Gastroesophageal sphincter (tissue), 3 donors: ENCODE results near the gene USP46.

Experiments used
- CTCF ChIP-seq, 4 experiments: fragments of 200-600 bp in 2 of 4; fragments of 450-650 bp in 2 of 4; sonication (generic) in 1 of 4; IDR thresholded peaks; one replicate each; pipeline ENCODE4 v1.5.1; 2017 to 2019; ENCODE audit warnings: antibody characterized with exemption in 4 of 4, mild to moderate bottlenecking in 2 of 4, moderate library complexity in 2 of 4
- POLR2A ChIP-seq, 2 donors: fragments of 450-650 bp; IDR thresholded peaks; one replicate each; pipeline ENCODE4 v1.6.1; 2017; ENCODE audit warnings: antibody characterized with exemption in 2 of 2, mild to moderate bottlenecking in 2 of 2, moderate library complexity in 1 of 2
- POLR2AphosphoS5 ChIP-seq: sonication (generic); formaldehyde crosslinking; IDR thresholded peaks from one replicate; pipeline ENCODE4 v1.6.1; 2017; ENCODE audit warnings: antibody characterized with exemption

- TF ChIP-seq POLR2A (IDR thresholded peaks at IDR 0.05) (no peak), CTCF (IDR thresholded peaks at IDR 0.05) (no peak), POLR2AphosphoS5 (no peak)
Observed at GRCh38 chr4:52572936-52573485, 86.1 kb downstream of the USP46 start.
